GM12801 (cell line): Measurements from ENCODE around the gene FBXL12.

Experiments
- CTCF ChIP-seq: IDR thresholded peaks from one replicate; pipeline ENCODE4 v1.5.1; 2011; ENCODE audit warnings: control low read depth; ENCODE audit not compliant: insufficient read length; ENCODE audit errors: extremely low read depth

The FBXL12 gene

DNA sequence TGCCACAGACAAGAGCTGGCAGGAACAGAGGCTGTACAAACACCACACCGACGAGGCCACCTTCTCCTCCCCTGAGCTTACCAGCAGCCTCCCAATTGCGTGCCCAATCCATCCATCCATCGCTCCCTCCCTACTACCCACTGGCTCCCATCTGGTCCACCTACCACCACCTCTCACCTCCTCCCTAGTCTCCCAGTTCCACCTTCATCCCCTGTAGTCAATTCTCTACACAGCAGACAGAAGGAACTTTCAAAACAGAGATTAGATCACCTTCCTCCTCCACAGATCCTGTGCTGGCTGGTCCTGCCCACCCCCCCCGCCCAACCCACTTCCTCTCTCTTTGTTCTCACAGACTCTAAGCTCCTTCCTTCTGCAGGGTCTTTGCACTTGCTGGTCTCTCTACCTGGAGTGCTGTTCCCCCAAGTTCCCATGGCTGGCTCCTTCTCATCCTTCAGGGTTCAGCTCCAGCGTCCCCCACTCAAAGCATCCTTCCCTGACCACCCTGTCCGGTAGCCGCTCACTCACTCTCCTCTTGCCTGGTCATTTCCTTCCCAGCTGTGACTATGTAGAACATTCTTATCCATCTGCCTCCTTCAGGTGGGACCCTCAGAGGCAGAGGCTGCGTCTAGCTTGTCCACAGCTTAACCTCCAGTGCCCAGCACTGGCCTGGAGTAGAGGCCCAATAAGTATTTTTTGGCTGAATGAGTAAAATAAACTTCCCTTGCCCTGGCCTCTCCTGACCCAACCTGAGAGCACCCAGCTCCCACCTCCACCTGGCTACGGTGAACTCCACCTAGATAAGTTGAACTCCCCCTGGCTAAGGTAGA is 39.3 kb upstream of the FBXL12 start:
- no peak for TF ChIP-seq CTCF

DNA sequence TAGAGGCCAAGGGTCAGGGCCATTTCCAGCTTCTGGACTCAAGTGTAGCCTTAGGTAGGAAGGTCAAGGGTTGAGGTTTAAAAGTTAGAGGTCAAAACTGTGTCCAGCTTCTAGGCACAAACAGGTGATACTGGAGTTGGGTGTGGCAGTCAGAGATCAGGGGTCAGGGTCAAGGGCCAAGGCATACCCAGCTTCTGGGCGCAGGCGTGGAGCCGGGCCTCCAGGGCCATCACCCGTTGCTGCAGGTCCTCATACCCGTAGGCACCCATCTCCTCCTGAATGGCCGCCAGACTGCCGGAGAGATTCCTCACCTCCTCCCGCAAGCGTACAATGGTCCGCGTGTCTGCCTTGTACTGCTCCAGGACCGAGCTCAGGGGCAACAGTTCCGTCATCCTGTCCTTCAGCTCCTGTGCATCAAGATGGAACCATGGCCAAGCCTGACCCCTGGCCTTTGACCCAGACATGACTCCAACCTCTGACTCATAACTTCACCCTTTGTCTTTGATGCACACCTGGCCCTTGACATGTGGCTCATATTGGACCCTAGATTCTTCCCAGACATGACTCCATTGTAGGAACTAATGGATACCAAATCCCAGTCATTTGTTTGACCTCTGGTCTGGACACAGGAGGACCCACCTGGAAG is 38.3 kb upstream of the FBXL12 start:
- no peak for TF ChIP-seq CTCF

- no peak for TF ChIP-seq CTCF
Measured at GRCh38 chr19:9856609-9857008, 37.7 kb upstream of the FBXL12 start.

DNA sequence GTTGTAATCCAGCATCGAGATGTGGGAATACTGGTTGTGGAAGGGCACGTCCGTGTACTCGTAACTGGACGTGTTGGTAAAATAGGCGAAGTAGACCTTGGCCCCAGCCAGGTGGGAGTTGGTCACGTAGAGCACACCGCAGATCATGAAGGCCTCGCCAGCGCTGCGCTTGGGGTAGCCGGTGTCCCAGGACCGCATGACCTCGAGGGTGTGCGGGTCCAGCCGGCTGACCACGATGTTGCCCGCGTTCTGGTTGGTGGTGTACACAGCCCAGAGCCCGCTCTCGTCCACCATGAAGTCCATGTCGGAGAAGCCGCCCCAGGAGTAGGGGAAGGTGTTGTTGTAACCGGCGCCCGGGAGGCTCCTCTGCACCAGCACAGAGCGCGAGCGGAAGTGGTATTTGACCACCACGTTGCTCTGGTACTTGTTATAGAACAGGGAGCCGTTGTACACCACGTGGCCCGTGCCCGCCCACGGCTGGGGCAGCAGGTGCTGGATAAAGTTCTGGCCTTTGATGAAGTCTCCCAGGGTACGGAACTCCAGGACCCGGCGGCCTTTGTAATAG is 35.5 kb upstream of the FBXL12 start:
- TF ChIP-seq CTCF = no peak

DNA sequence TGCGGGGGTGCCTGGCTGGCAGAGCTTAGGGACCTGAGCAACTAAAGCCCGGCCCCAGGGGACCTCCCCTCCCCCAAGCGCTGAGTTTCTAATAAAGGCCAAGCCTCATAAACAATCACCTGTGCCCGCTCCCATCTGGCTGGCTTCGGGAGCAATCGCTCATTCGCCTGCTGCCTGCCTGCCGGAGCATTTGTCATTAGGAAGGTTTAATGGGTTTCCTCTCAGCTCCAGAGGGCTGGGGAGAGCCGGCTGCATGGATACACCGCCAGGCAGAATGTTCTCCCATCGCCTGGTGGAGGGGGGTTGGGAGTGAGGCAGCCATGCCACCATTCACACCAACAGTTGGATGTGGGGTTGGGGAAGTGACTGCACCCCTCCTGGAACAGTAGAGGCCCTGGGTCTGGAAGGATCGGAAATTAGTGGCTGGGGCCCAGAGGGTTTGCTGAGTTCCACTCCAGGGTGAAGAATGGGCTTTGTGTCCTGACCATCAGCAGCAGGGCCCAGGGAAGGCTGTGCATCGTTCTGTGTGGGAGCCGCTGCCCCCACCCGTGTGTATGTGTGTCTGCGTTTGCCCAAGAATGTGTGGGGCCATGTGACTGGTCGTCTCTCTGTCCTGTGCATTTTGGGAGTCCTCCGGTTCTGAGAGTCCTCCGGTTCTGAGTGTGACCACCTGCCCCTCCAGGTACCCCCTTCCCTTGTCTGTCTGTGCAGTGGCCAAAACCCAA is 31.5 kb upstream of the FBXL12 start:
- TF ChIP-seq CTCF = no peak

DNA sequence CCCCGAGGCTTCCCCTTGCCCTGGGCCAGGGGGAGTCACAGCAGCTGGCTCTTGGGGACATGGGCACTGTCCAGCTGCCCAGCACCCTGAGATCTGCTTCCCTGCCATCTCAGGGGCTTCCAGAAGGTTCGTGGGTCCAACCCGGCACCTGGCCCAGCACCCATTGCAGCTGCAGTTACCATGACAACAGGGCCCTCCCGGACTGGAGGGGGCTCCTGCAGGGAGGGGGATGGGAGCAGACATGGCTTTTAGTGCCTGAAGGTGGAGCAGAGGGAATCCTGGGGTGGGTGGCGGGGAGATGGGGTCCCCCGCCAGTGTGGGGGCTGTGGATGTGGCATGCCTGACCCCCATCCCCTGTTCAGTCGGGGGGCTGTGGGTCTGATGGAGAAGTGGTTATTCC is 30.9 kb upstream of the FBXL12 start:
- TF ChIP-seq CTCF = no peak

DNA sequence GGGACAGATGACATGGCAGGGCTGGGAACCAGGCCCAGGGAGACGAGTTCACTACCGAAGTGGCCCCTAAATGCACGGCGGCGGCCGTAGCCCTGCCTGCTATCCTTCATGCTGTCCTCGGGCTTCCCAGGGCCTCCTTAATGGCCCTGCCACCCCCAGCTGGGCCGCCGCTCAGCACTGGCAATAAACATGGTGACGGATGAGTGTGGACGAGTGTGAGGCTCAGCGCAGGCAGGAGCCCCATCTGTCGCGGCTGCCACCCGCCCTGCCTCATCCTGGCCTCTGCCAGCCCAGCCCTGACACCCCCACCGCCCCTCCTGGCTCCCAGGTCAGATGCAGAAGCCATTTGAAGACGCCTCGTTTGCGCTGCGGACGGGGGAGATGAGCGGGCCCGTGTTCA is 29.9 kb upstream of the FBXL12 start:
- TF ChIP-seq CTCF = no peak
